OCI-M2 (cell line): ENCODE measurements around the gene ZCCHC7.
"Not testable (repeated sequence)": the region's sequence is repeated elsewhere in the genome, so short reads cannot be mapped to it uniquely, and the experiment has no call there.

Experiments used
- DNase-seq: peaks from one replicate; lab custom pipeline; 2025; ENCODE audit not compliant: unreplicated experiment; lab: John Stamatoyannopoulos, UW

The ZCCHC7 gene

DNA sequence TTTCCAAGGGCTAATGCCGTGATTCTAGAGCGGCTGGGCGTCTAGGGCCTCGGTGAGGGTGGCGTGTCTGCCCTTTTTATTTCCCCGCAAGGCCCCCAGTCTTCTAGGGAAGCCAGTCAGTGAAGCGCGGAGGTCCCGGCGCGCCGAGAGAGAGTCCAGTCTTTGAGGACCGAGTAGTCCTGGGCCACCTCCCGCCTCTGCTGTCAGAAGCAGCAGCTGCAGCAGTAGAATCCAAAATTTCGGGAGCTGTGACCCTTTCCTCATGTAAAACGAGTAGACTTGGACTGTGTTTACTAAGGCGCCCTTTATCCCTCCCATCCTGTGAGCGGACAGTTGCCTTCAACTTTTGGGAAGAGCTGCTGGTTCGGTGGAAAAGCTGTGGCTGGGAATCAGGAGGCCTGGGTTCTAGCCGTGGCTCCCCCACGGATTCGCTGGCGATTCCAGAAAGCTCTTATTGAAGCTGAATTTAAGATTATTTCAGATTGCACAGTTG lies 515 bp downstream of the ZCCHC7 start:
- not testable (repeated sequence) for DNase-seq

DNA sequence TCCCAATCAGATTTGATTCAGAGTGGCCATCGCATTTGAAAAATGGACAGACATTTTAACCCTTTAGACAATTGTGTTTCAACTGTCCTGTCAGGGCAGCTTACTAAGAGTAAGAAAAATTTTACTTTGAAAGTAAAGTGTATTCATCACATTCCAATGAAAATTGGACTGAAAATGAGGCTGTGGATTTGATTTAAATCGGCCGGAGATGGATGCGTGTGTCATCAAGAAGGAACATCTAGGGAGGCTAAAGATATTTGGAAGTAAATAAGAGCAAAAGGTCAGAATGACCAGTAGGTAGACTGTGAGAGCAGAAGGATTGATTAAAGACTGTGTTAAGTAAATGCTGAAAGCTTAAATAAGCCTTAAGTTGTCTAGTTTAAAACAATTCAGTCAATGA lies 1.5 kb downstream of the ZCCHC7 start:
- DNase-seq, result no peak

DNA sequence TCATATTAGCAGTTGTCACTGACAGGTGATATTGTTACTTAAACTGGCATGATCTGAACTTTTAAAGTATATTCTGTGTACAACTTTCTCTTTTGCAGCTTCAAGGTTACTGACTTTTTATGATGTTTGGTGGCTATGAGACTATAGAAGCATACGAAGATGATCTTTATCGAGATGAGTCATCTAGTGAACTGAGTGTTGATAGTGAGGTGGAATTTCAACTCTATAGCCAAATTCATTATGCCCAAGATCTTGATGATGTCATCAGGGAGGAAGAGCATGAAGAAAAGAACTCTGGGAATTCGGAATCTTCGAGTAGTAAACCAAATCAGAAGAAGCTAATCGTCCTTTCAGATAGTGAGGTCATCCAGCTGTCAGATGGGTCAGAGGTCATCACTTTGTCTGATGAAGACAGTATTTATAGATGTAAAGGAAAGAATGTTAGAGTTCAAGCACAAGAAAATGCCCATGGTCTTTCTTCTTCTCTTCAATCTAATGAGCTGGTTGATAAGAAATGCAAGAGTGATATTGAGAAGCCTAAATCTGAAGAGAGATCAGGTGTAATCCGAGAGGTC lies 5.9 kb downstream of the ZCCHC7 start:
- DNase-seq, result no peak

DNA sequence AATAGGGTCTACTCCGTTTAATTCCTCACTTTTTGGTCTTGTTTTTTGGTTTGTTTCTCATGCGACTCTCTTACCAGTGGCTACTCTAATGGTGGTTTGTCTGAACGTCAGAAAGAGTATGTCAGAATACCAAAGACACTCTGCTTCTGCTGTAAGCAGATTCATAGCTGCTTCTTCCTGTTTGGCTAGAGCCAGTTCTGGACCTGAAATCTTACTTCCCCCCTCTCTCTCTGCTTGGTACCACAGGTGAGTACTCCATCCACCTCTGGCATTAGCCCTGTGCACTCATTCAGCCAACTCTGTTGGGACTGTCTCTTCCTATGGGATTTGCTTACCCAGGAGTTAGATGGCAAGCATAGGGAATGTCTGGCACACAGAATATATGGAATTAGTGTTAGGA lies 6.6 kb downstream of the ZCCHC7 start:
- no peak for DNase-seq

GRCh38 chr9:37128051-37128450 lies 7.7 kb downstream of the ZCCHC7 start:
- DNase-seq, result no peak

- no peak for DNase-seq
Measured at GRCh38 chr9:37134166-37134565, 13.8 kb downstream of the ZCCHC7 start.

DNA sequence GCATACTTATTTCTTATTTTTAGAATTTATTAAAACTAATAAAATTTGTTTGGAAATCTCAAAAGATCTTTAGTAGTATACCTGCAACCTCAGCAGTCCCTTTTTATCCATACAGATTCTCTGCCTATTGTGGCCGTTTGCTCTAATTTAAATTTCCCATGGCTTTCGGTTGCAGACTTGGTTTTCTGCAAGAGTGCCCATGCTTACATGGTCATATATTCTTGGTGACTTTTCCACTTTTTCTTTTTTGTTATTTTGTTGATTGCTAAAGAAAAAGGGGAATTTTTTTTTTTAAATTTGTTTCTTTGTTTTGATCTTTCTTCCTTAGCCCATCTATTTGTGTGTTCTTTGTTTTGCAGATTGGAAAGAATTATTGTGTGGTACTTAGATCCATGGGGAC lies 20.6 kb downstream of the ZCCHC7 start:
- no peak for DNase-seq

GRCh38 chr9:37144762-37145161 lies 24.4 kb downstream of the ZCCHC7 start:
- DNase-seq, result no peak

DNA sequence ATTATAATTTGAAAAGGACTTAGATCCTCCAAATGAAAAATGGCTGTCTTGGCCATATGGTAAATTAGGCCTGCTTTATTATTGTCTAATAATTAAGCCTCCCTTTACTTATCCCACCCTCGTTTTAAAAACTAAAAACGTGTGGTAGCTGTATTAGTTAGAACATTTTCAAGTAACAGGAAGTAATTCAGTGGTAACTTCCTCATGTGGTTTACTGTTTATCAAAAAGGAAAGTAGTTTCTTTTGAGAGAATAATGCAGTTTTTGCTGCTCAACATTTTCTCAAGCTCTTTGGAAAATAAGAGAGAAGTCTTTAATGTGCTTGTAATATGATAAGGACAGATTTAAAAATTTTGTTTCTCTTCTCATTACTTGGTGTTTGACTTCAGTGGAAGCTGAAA lies 26.0 kb downstream of the ZCCHC7 start:
- DNase-seq, result no peak

DNA sequence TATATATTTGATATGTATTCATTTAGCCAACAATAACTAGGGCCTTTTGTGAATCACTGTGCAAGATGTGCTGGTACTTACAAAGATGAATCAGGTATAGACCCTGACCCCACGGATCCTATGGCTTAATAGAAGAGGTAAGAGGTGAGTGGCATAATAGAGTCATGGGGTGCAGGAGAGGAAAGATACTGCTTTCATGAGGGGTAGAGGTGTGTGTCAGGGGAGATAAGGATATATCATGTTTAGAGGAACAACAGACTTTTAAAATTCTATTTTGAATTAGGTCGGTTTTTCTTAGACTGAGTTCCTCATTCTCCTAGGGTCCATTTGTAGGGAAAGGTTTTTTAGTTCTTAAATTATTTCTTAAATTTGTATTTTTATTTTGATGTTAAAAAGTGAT lies 27.8 kb downstream of the ZCCHC7 start:
- DNase-seq, result no peak

GRCh38 chr9:37149666-37150308 lies 29.4 kb downstream of the ZCCHC7 start:
- no peak for DNase-seq

DNA sequence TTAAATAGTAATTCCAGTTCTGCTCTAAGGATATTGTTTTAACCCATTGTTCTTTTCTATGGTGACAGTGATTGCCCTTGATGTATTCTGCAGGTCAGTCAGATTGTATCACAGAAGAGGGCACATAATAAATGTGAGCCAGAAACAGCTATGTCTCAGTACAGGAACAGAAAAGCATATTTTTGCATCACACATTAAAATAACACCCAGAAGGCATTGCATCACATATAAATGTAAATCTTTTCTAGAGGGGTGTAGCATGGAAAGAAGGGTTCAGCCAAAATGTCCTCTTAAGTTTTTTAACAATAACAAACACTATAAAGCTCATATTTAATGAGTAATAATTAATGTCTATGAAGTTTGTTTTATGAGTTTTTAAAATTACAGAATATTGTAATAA lies 30.0 kb downstream of the ZCCHC7 start:
- DNase-seq, result no peak

DNA sequence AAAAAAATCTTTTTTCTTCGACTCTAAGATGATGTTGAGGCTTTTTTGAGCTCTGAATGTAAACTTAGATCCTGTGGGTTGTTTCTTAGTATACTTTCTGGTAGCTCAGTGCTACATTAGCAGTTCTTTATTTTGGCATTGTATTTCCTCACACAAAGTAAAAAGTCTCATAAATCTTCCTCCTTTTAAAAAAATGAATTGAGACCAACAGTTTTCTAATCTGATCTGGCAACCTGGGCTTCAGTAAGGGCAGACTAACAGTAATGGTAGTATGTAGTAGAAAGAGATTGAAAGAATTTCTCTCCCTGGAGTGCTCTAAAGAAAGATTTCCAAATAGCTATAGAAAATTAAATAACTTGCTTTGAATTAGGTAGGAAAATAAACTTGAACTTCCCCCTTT lies 31.4 kb downstream of the ZCCHC7 start:
- DNase-seq, result no peak

- no peak for DNase-seq
Measured at GRCh38 chr9:37152365-37152764, 32.0 kb downstream of the ZCCHC7 start.

DNA sequence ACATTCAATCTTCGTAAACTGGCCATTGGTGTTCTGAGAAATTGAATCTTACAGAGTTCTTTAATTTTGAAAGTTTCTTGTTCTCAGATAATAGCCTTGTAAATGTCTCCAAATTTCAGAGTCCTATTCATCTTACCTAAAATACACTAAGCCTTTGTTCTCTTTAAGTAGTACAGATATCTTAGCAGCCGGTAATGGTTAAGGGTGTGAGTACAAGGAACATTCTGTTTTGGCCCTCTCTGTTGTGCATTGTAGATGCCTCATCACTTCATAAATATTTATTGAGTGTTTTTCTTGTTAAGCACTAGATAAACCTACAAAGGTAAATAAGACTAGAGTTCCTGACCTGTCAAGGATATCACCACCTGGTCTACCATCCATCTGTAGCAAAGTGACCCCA lies 35.2 kb downstream of the ZCCHC7 start:
- no peak for DNase-seq

DNA sequence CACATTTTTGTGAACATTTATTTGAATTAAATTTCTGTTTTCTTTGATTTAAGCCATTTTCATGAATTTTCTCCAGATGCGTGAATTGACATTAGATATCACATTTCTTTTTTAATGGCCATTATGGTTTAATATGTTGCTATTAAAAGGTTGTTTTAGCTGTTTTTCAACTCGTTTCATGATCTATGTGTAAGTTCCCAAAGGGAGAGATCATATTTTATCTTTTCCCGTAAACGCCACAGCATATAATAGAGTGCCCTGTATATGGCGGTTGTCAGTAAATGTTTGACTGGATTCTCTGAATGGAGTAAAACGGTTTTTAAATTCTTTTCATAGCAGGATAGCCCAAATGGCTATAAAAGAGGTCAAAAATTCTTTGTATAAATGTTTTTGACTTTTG lies 35.8 kb downstream of the ZCCHC7 start:
- no peak for DNase-seq

DNA sequence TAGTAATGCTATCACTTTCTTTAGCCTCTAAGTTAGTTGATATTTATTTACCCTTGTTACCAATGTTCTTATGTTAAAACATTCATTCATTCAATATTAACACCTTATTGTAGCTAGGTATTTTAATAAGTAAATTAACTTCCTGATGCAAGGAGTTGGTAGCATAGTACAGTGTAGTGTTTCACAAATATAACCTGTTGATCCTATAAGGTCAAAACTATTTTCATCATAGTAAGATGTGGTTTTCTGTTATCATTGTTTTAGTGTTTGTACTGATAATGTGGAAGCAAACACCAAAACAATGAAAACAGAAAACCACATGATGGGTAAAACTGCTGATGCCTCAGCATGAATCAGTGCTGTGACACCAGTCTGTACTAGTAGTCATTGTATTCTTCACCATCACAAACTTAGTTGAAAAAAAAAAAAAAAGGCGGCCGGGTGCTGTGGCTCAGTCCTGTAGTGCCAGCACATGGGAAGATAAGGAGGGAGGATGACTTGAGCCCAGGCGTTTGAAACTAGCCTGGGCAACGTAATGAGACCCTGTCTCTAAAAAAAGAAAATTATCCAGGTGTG lies 36.5 kb downstream of the ZCCHC7 start:
- no peak for DNase-seq

DNA sequence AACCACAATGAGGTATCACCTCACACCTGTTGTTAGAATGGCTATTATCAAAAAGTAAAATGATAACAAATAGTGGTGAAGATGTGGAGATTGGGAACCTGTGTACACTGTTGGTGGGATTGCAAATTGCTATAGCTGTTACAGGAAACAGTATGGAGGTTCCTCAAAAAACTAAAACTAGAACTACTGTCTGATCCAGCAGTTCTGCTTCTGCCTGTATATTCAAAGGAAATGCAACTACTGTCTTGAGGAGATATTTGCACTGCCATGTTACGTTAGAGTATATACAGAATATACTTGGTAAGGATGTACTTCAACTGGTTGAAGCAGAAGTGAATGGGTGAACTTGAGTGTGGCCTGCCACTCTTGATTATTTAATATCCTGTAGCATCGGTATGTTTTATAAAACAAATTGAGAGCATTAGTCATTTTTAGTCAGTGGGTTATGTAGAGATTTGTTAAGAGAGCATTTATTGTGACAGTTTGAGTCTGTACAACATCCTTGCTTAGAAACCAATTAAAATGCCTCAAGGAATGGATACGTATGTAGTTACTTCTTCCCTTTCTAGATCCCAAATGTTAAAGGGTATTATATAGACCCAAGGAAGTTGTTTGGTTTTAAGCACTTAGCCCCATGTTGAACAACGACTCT lies 37.5 kb downstream of the ZCCHC7 start:
- DNase-seq, result no peak

DNA sequence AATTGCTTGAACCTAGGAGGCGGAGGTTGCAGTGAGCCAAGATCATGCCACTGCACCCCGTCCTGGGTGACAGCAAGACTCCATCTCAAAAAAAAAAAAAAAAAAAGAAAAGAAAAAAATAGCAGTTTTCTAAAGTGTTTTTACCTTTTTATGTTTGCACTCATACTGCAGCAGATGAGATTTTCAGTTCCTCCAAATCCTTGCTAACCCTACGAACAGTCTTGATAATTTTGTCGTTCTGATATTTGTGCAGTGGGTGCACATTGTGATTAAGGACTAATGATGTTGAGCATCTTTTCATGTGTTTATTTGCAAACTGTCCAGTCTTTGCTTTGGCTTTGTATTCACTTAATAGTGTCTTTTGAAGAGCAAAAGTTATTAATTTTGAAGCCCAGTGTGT lies 42.9 kb downstream of the ZCCHC7 start:
- DNase-seq, result no peak

DNA sequence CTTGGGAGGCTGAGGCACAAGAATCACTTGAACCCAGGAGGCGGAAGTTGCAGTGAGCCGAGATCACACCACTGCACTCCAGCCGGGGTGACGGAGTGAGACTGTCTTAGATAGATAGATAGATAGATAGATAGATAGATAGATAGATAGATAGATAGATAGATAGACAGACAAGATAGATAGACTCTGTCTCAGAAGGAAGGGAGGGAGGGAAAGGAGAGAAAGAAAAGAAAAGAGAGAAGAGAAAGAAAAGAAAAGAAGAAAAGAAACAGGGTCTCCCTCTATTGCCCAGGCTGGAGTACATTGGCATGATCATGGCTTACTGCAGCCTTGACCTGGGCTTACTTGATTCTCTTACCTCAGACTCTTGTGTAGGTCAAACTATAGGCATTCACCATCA lies 44.0 kb downstream of the ZCCHC7 start:
- not testable (repeated sequence) for DNase-seq

- DNase-seq, result no peak
Measured at GRCh38 chr9:37165644-37166043, 45.3 kb downstream of the ZCCHC7 start.

DNA sequence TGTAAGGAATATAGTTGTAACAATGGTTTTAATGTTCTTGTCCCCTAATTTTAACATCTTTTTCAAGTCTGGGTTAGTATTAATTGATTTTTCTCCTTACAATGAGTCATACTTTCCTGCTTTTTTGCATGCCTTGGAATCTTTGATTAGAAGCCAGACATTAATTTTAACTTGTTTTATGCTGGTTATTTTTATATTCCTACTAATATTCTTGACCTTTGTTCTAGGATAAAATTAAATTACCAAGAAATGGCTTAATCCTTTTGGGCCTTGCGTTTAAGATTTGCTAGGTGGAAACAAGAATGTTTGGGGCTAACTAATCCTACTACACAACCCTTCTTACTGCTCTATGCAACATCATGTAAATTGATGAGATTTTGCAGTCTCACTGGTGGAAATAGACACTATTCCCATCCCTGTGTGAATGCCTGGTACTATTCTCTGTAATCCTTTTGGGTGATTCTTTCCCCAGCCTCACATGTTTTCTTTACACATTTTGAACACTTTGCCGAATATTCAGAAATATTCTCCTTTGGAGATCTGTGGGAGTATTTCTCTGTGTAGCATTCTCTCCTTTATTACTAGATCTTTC lies 47.2 kb downstream of the ZCCHC7 start:
- DNase-seq, result no peak
